Kidney epithelial cell (primary cell): ENCODE data around the gene MLH3. TPM values are rescaled to one million over a fixed set of nuclear protein-coding genes. Genes with fewer than 3 reads are reported as not detected.

Source experiments
- DNase-seq: peaks from one replicate; pipeline ENCODE4 v3.0.0-alpha.2; 2010; ENCODE audit warnings: low read depth
- H3K27me3 ChIP-seq: 2 replicates; pipeline ENCODE4 v1.6.0; 2011; ENCODE audit warnings: low read length; ENCODE audit not compliant: control insufficient read depth, insufficient read depth
- H3K36me3 ChIP-seq: 2 replicates; pipeline ENCODE4 v1.5.1; 2011; ENCODE audit warnings: low read length; ENCODE audit not compliant: control insufficient read depth, insufficient read depth
- H3K4me3 ChIP-seq: 2 replicates; pipeline ENCODE4 v1.5.1; 2011; ENCODE audit warnings: low read depth, mild to moderate bottlenecking, control low read depth, low read length
- CTCF ChIP-seq: IDR thresholded peaks from 2 replicates; pipeline ENCODE4 v1.5.1; 2011; ENCODE audit warnings: mild to moderate bottlenecking, moderate library complexity, low read length, control low read depth, inconsistent platforms; ENCODE audit not compliant: insufficient read depth, poor library complexity, severe bottlenecking
- total RNA-seq: library from RNA; depleted of rRNA; stranded (reverse); fragments of >200 nt; gene quantifications from 2 replicates; pipeline ENCODE4 v1.2.3, GENCODE V29; 2015

Gene MLH3
- total RNA-seq, 1 donor from 2014 or later = 17.9 TPM

- no peak for DNase-seq
- no peak for TF ChIP-seq CTCF
- no peak overlapping the region for H3K4me3 ChIP-seq
- H3K36me3 ChIP-seq = no peaks in the 10 kb centered on the region
- no peaks in the 10 kb centered on the region for H3K27me3 ChIP-seq
Measured at GRCh38 chr14:74974364-74975058, 76.8 kb downstream of the MLH3 start.

- H3K36me3 ChIP-seq = no peaks in the 10 kb centered on the region
- TF ChIP-seq CTCF = no peak
- DNase-seq = no peak
- H3K27me3 ChIP-seq = no peaks in the 10 kb centered on the region
- H3K4me3 ChIP-seq = no peak overlapping the region
Measured at GRCh38 chr14:74973905-74974363, 77.3 kb downstream of the MLH3 start.

- no peak for TF ChIP-seq CTCF
- DNase-seq = no peak
- no peaks in the 10 kb centered on the region for H3K36me3 ChIP-seq
- H3K4me3 ChIP-seq = no peak overlapping the region
- no peaks in the 10 kb centered on the region for H3K27me3 ChIP-seq
Measured at GRCh38 chr14:74973003-74973653, 78.1 kb downstream of the MLH3 start.

GRCh38 chr14:74968811-74969210 is 82.5 kb downstream of the MLH3 start:
- DNase-seq = no peak
- TF ChIP-seq CTCF = no peak
- no peaks in the 10 kb centered on the region for H3K36me3 ChIP-seq
- no peak overlapping the region for H3K4me3 ChIP-seq
- H3K27me3 ChIP-seq = no peaks in the 10 kb centered on the region

GRCh38 chr14:74965486-74966153 is 85.6 kb downstream of the MLH3 start:
- Histone ChIP-seq H3K27me3 (no peaks in the 10 kb centered on the region), H3K36me3 (no peaks in the 10 kb centered on the region), H3K4me3 (no peak overlapping the region)
- TF ChIP-seq CTCF = no peak
- DNase-seq = no peak
